Body of pancreas (tissue), 4 donors: ENCODE data around the gene MMP25. TPM values are rescaled to one million over a fixed set of nuclear protein-coding genes. Genes with fewer than 3 reads are reported as not detected.

Experiments used
- ATAC-seq: fragments of 150-250 bp; one replicate; pipeline ENCODE4 v1.9.1; 2016
- DNase-seq, 4 donors: peaks; one replicate each; pipeline ENCODE4 v3.0.0-alpha.2; 2019
- H3K27ac ChIP-seq, 4 donors: fragments of 200-600 bp; sonication (generic); 1 replicate in 3 of 4; 2 replicates in 1 of 4; pipeline versions ENCODE4 v1.5.1 to v1.6.1; 2016 to 2019; ENCODE audit warnings: mild to moderate bottlenecking in 1 of 4, mixed read lengths in 1 of 4, moderate library complexity in 1 of 4
- H3K27me3 ChIP-seq, 2 donors: fragments of 200-600 bp; sonication (generic); one replicate each; pipeline ENCODE4 v1.6.0; 2016; ENCODE audit warnings: mild to moderate bottlenecking in 1 of 2
- H3K36me3 ChIP-seq, 2 donors: fragments of 200-600 bp; sonication (generic); replicated peaks in 1 of 2; 2 replicates each; pipeline ENCODE4 v1.5.1; 2016; ENCODE audit warnings: low read depth in 2 of 2; ENCODE audit not compliant: insufficient read depth in 1 of 2
- H3K4me1 ChIP-seq: fragments of 200-600 bp; sonication (generic); one replicate; pipeline ENCODE4 v1.6.0; 2016
- H3K4me3 ChIP-seq, 2 donors: fragments of 200-600 bp; sonication (generic); 1 replicate in 1 of 2; 2 replicates in 1 of 2; pipeline ENCODE4 v1.5.1; 2016 to 2019
- H3K9me3 ChIP-seq, 3 donors: fragments of 200-600 bp; sonication (generic); 1 replicate in 2 of 3; 2 replicates in 1 of 3; pipeline ENCODE4 v1.5.1; 2016
- POLR2A ChIP-seq, 3 donors: fragments of 450-650 bp; IDR thresholded peaks; one replicate each; pipeline ENCODE4 v1.6.1; 2016; ENCODE audit warnings: antibody characterized with exemption in 3 of 3, mild to moderate bottlenecking in 2 of 3
- WGBS, 2 donors: methylation state at CpG; one replicate each; pipeline ENCODE4 v1.1.5; 2017; 5-methylcytosine and 5-hydroxymethylcytosine counted together
- intact Hi-C: fragments of 100-400 bp; cut with DNase I; formaldehyde crosslinking; loops from one replicate; pipeline ENCODE4 v1.15.1; 2023
- total RNA-seq, 2 donors: library from RNA; depleted of rRNA; stranded (reverse); fragments of >200 nt; gene quantifications; one replicate each; pipeline ENCODE4 v1.1.0, GENCODE V29; 2016
- TF ChIP-seq, protein P1 (sequence below), 7 experiments: fragments of 450-650 bp in 4 of 7; fragments of 200-600 bp in 3 of 7; sonication (generic) in 3 of 7; IDR thresholded peaks; one replicate each; pipeline ENCODE4 v1.5.1; 2016 to 2019; ENCODE audit warnings: antibody characterized with exemption in 7 of 7

Gene MMP25
- total RNA-seq, 2 donors from 2014 or later: under 0.01 to 0.99 TPM

- intact Hi-C loops: no loop called here
- no peaks in the 10 kb centered on the region for H3K9me3 ChIP-seq
- H3K27me3 ChIP-seq: no peaks in the 10 kb centered on the region
- no peak overlapping the region for H3K4me3 ChIP-seq
- 8 to 40% methylated on average over 10 to 58 of the region's 58 CpGs for WGBS, 2 donors
- peak; percentile 69 to 77 (median 77) for TF ChIP-seq POLR2A (IDR thresholded peaks at IDR 0.05)
- TF ChIP-seq, protein P1, sequence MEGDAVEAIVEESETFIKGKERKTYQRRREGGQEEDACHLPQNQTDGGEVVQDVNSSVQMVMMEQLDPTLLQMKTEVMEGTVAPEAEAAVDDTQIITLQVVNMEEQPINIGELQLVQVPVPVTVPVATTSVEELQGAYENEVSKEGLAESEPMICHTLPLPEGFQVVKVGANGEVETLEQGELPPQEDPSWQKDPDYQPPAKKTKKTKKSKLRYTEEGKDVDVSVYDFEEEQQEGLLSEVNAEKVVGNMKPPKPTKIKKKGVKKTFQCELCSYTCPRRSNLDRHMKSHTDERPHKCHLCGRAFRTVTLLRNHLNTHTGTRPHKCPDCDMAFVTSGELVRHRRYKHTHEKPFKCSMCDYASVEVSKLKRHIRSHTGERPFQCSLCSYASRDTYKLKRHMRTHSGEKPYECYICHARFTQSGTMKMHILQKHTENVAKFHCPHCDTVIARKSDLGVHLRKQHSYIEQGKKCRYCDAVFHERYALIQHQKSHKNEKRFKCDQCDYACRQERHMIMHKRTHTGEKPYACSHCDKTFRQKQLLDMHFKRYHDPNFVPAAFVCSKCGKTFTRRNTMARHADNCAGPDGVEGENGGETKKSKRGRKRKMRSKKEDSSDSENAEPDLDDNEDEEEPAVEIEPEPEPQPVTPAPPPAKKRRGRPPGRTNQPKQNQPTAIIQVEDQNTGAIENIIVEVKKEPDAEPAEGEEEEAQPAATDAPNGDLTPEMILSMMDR (IDR thresholded peaks at IDR 0.05): peak; percentile 74 to 99 (median 90)
- DNase-seq: peak; percentile 92 to 95 (median 92)
- H3K36me3 ChIP-seq: peaks cover 0 to 9% of the 10 kb centered on the region in 2 donors
- peaks cover 71% of the 10 kb centered on the region for H3K4me1 ChIP-seq
- peak overlapping the region; percentile 62 to 84 (median 72) for H3K27ac ChIP-seq
- ATAC-seq: peak; percentile 65
These were observed 18.2 kb upstream of the MMP25 start for GRCh38 chr16:3027983-3028715.

GRCh38 chr16:3028716-3029319, 17.5 kb upstream of the MMP25 start:
- H3K36me3 ChIP-seq: peaks cover 0 to 9% of the 10 kb centered on the region in 2 donors
- 64 to 77% methylated on average over 13 to 15 of the region's 15 CpGs for WGBS, 2 donors
- no peak overlapping the region for H3K4me3 ChIP-seq
- peak overlapping the region in 1 of 4 donors; percentile 79 for H3K27ac ChIP-seq
- H3K4me1 ChIP-seq: peaks cover 71% of the 10 kb centered on the region
- DNase-seq (peak in 1 of 4 donors; percentile 23), ATAC-seq (no peak)
- no peaks in the 10 kb centered on the region for H3K9me3 ChIP-seq
- no peaks in the 10 kb centered on the region for H3K27me3 ChIP-seq
- TF ChIP-seq POLR2A (IDR thresholded peaks at IDR 0.05): no peak
- TF ChIP-seq, protein P1 (IDR thresholded peaks at IDR 0.05): no peak
- intact Hi-C loops: no loop called here

DNA sequence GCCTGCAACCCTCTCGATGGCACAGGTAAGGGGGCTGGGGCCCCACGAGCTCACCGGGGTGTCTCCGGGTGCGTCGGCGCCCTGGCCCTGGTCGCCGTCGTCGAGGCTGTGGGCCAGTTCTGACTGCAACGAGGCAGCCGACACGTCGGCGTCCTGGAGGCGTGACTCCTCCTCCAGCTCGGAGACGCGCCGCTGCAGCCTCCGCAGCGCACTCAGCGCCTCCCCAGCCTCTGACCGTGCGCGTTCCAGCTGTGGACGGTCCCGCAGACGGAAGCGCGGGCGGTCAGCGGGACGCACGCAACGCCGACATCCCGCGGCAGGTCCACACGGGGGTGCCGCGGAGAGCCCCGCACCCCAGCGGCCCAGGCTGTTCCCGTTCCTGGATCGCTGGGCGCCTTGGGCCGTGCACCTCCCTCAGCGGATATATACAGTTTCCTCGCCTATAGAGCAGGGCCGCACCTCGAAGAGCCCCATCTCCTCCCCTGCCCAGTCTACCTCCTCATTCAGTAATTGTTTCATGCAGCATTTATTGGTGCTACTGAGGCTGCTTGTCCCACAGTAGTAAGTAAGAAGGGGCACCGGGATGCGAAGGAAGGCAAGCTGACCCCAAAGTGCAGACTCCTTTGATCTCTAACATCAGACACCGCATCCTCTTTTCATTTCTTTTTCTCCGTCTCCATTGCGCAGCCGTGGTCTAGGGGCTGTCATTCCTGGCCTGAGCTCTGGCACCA, 16.7 kb upstream of the MMP25 start:
- TF ChIP-seq, protein P1 (IDR thresholded peaks at IDR 0.05): no peak
- no peak for TF ChIP-seq POLR2A (IDR thresholded peaks at IDR 0.05)

GRCh38 chr16:3030222-3031212, 15.8 kb upstream of the MMP25 start:
- TF ChIP-seq, protein P1 (IDR thresholded peaks at IDR 0.05): no peak
- TF ChIP-seq POLR2A (IDR thresholded peaks at IDR 0.05): no peak
- no peak for ATAC-seq
- Histone ChIP-seq H3K36me3 (peaks cover 0 to 9% of the 10 kb centered on the region in 2 donors), H3K4me1 (peaks cover 70% of the 10 kb centered on the region), H3K27me3 (no peaks in the 10 kb centered on the region), H3K27ac (peak overlapping the region in 1 of 4 donors; percentile 56), H3K9me3 (no peaks in the 10 kb centered on the region), H3K4me3 (no peak overlapping the region)
- intact Hi-C loops: no loop called here
- 85 to 86% methylated on average over 11 to 33 of the region's 33 CpGs for WGBS, 2 donors
- DNase-seq: no peak

More for the DNA sequence above, 16.7 kb upstream of the MMP25 start:
- WGBS, 2 donors: 64 to 84% methylated on average over 23 to 39 of the region's 59 CpGs
- Histone ChIP-seq H3K36me3 (peaks cover 0 to 9% of the 10 kb centered on the region in 2 donors), H3K4me1 (peaks cover 74% of the 10 kb centered on the region), H3K27me3 (no peaks in the 10 kb centered on the region), H3K27ac (no peak overlapping the region), H3K9me3 (no peaks in the 10 kb centered on the region), H3K4me3 (no peak overlapping the region)
- ATAC-seq: no peak
- intact Hi-C loops: no loop called here
- peak in 1 of 4 donors; percentile 24 for DNase-seq
